VCaP (cell line): ENCODE data around the gene HIGD2A.

Experiments
- H3K27ac ChIP-seq: fragments of 450-650 bp; 2 replicates; pipeline ENCODE4 v1.5.1; 2017
- CTCF ChIP-seq: fragments of 450-650 bp; conservative IDR thresholded peaks from 2 replicates; pipeline ENCODE4 v1.5.1; 2017; ENCODE audit warnings: mild to moderate bottlenecking, moderate library complexity

Gene HIGD2A

GRCh38 chr5:176361437-176362232, 26.9 kb upstream of the HIGD2A start, which contains the start of gene KIAA1191:
TSS of gene KIAA1191 (minus strand) at chr5:176361764. CDS start at chr5:176359508, 2,256 bp downstream.
- H3K27ac ChIP-seq = peak within 1 kb of the TSS; percentile 91
- TF ChIP-seq CTCF = peak; percentile 35

GRCh38 chr5:176362233-176362490, 26.4 kb upstream of the HIGD2A start:
- peak overlapping the region; percentile 91; the same call in 1 of the 2 replicates for H3K27ac ChIP-seq
- TF ChIP-seq CTCF = no peak

- TF ChIP-seq CTCF = no peak
- peak overlapping the region; percentile 47; the same call in 1 of the 2 replicates for H3K27ac ChIP-seq
Observed at GRCh38 chr5:176364765-176365350, 23.7 kb upstream of the HIGD2A start.

GRCh38 chr5:176365351-176366231, 23.0 kb upstream of the HIGD2A start, which contains the start of gene ARL10:
TSS of gene ARL10 (plus strand) at chr5:176365487. CDS start at chr5:176365564, 77 bp downstream.
- no peak for TF ChIP-seq CTCF
- H3K27ac ChIP-seq = peak within 1 kb of the TSS; percentile 47; the same call in 1 of the 2 replicates

GRCh38 chr5:176366232-176366894, 22.2 kb upstream of the HIGD2A start:
- no peak overlapping the region for H3K27ac ChIP-seq

GRCh38 chr5:176368726-176369125, 19.8 kb upstream of the HIGD2A start:
- H3K27ac ChIP-seq = no peak overlapping the region
- no peak for TF ChIP-seq CTCF

More at GRCh38 chr5:176366232-176366894, 22.2 kb upstream of the HIGD2A start:
- no peak for TF ChIP-seq CTCF
